ENCODE measurements around the gene GNG7.
"Not testable (repeated sequence)": the region's sequence is repeated elsewhere in the genome, so short reads cannot be mapped to it uniquely, and the experiment has no call there.

GNG7 gene

GRCh38 chr19:2726904-2727639, 24.6 kb upstream of the GNG7 start:
- no peak for DNase-seq (ENCODE audit: low read depth)

- DNase-seq (ENCODE audit: low read depth), result no peak
Observed at GRCh38 chr19:2726160-2726855, 23.8 kb upstream of the GNG7 start.

GRCh38 chr19:2724148-2724557, 21.7 kb upstream of the GNG7 start:
- DNase-seq (ENCODE audit: low read depth), result no peak

GRCh38 chr19:2723747-2724146, 21.3 kb upstream of the GNG7 start:
- DNase-seq (ENCODE audit: low read depth), result no peak

GRCh38 chr19:2723345-2723715, 20.8 kb upstream of the GNG7 start:
- DNase-seq (ENCODE audit: low read depth), result no peak

- no peak for DNase-seq (ENCODE audit: low read depth)
Observed at GRCh38 chr19:2722541-2723344, 20.2 kb upstream of the GNG7 start.

GRCh38 chr19:2721570-2722540, 19.4 kb upstream of the GNG7 start:
- DNase-seq (ENCODE audit: low read depth), result no peak

GRCh38 chr19:2720777-2721569, 18.5 kb upstream of the GNG7 start, which contains the start of gene DIRAS1:
Gene DIRAS1, minus strand, starts transcription at chr19:2721372. Its CDS starts 3,566 bp downstream, at chr19:2717806.
- no peak for DNase-seq (ENCODE audit: low read depth)

GRCh38 chr19:2719920-2720776, 17.7 kb upstream of the GNG7 start:
- DNase-seq (ENCODE audit: low read depth), result no peak

GRCh38 chr19:2719232-2719735, 16.8 kb upstream of the GNG7 start:
- DNase-seq (ENCODE audit: low read depth), result no peak

GRCh38 chr19:2717638-2718541, 15.4 kb upstream of the GNG7 start:
- DNase-seq (ENCODE audit: low read depth), result no peak

- no peak for DNase-seq (ENCODE audit: low read depth)
Observed at GRCh38 chr19:2716722-2717637, 14.5 kb upstream of the GNG7 start.

GRCh38 chr19:2716275-2716650, 13.8 kb upstream of the GNG7 start:
- no peak for DNase-seq (ENCODE audit: low read depth)

GRCh38 chr19:2715470-2716274, 13.2 kb upstream of the GNG7 start:
- no peak for DNase-seq (ENCODE audit: low read depth)

- no peak for DNase-seq (ENCODE audit: low read depth)
Observed at GRCh38 chr19:2714531-2715269, 12.2 kb upstream of the GNG7 start.

- DNase-seq (ENCODE audit: low read depth), result not testable (repeated sequence)
Observed at GRCh38 chr19:2714102-2714501, 11.6 kb upstream of the GNG7 start.

All from stimulated activated CD8-positive, alpha-beta memory T cell treated with anti-CD3 and anti-CD28 coated beads, Interleukin-15, amount 100 ng/mL, for 1 hour (primary cell).